ENCODE measurements around the gene TXNRD2.

The TXNRD2 gene

DNA sequence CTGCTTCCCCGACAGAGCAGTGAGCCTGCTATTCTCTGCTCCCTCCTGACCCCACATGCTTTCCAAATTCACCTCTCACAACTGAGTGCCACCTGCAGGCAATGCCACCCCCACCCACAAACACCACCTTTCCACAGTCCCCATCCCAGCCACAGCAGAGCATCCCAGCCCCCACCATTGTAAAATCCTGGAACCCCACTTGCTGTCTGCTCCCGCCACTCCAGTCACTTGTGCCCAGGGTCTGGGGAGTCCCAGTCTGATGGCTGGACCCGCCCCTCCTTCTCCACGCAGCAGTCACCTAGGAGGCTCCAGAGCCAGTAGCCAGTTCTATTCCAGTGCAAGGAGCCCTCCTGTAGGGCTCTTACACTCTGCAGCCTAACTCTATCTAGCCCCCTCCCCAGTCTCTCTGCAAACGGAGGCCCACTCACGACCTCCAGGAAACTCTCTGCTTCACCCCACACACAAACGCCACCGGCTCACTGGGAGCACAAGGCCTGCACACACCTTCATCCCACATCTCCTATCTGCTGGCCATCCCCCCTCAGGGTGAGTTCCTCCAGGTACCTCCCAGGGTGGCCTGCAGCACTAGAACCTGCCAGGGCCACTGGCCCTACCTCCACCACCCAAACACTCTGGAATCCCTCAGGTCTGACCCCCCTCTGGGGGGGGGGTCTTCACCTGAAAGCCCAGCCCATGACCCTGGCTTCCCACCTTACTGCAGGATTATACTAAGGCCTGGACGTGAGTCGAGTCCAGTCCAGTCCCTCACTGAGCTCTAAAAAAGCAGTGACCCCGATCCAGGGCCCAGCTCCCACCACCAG is 88.3 kb downstream of the TXNRD2 start:
- H4K20me1 ChIP-seq (ENCODE audit: insufficient read depth, low read length): peaks cover 14% of the 10 kb centered on the region
- no peak overlapping the region for H2AFZ ChIP-seq (ENCODE audit: low read depth, low read length)
- H3K9me3 ChIP-seq (ENCODE audit: insufficient read depth, low read length): no peaks in the 10 kb centered on the region
- H3K79me2 ChIP-seq (ENCODE audit: low read length): peaks cover 72% of the 10 kb centered on the region
- H3K27me3 ChIP-seq (ENCODE audit: low read depth, low read length): no peaks in the 10 kb centered on the region
- H3K27ac ChIP-seq (ENCODE audit: low read length): no peak overlapping the region
- peak overlapping the region; percentile 85 for H3K4me2 ChIP-seq (ENCODE audit: low read length)
- TF ChIP-seq, protein P1, sequence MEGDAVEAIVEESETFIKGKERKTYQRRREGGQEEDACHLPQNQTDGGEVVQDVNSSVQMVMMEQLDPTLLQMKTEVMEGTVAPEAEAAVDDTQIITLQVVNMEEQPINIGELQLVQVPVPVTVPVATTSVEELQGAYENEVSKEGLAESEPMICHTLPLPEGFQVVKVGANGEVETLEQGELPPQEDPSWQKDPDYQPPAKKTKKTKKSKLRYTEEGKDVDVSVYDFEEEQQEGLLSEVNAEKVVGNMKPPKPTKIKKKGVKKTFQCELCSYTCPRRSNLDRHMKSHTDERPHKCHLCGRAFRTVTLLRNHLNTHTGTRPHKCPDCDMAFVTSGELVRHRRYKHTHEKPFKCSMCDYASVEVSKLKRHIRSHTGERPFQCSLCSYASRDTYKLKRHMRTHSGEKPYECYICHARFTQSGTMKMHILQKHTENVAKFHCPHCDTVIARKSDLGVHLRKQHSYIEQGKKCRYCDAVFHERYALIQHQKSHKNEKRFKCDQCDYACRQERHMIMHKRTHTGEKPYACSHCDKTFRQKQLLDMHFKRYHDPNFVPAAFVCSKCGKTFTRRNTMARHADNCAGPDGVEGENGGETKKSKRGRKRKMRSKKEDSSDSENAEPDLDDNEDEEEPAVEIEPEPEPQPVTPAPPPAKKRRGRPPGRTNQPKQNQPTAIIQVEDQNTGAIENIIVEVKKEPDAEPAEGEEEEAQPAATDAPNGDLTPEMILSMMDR (IDR thresholded peaks at IDR 0.05; ENCODE audit: low read depth, low read length): no peak
- TF ChIP-seq EZH2phosphoT487 (IDR thresholded peaks at IDR 0.05; ENCODE audit: low read depth): no peak
- H3K4me3 ChIP-seq (ENCODE audit: low read length): peak overlapping the region; percentile 89
- peaks cover 33% of the 10 kb centered on the region for H3K36me3 ChIP-seq (replicated peaks; ENCODE audit: low read depth, low read length)
- H3K9ac ChIP-seq (ENCODE audit: low read length): peak overlapping the region; percentile 92
- H3K4me1 ChIP-seq (ENCODE audit: low read length): peaks cover 18% of the 10 kb centered on the region

DNA sequence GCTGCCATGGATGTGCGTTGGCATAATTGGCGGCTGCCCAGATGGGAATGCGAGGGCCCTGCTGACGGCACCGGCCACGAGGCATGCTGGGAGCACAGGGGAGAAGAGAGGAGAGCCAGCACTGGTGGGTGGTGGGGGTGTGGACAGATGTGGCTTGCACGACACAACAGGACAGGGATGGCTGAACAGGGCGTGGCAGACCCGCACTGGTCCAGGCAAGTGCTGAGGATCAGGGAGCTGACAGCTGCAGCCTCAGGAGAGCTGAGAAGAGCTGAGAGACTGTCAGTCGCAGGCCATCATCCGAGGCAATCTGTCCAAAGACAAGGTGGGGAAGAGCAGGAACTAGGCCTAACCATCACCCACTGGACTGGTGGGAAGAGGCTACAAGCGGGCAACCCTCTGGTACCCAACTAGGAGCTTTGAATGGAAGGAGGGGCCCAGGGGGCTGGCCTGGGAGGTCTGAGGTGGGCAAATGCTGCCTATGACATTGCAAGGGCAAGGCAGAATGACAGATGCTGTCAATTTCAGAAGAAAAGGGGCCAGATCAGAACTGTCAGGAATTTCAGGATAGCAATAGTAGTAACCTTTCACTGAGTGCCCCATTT is 89.3 kb downstream of the TXNRD2 start:
- H3K4me3 ChIP-seq (ENCODE audit: low read length): no peak overlapping the region
- no peak overlapping the region for H3K4me2 ChIP-seq (ENCODE audit: low read length)
- no peak overlapping the region for H3K27ac ChIP-seq (ENCODE audit: low read length)
- no peak overlapping the region for H3K9ac ChIP-seq (ENCODE audit: low read length)
- peaks cover 14% of the 10 kb centered on the region for H4K20me1 ChIP-seq (ENCODE audit: insufficient read depth, low read length)
- peaks cover 34% of the 10 kb centered on the region for H3K36me3 ChIP-seq (replicated peaks; ENCODE audit: low read depth, low read length)
- peaks cover 67% of the 10 kb centered on the region for H3K79me2 ChIP-seq (ENCODE audit: low read length)
- no peak for TF ChIP-seq EZH2phosphoT487 (IDR thresholded peaks at IDR 0.05; ENCODE audit: low read depth)
- peaks cover 17% of the 10 kb centered on the region for H3K4me1 ChIP-seq (ENCODE audit: low read length)
- no peak overlapping the region for H2AFZ ChIP-seq (ENCODE audit: low read depth, low read length)
- H3K27me3 ChIP-seq (ENCODE audit: low read depth, low read length): no peaks in the 10 kb centered on the region
- no peaks in the 10 kb centered on the region for H3K9me3 ChIP-seq (ENCODE audit: insufficient read depth, low read length)

DNA sequence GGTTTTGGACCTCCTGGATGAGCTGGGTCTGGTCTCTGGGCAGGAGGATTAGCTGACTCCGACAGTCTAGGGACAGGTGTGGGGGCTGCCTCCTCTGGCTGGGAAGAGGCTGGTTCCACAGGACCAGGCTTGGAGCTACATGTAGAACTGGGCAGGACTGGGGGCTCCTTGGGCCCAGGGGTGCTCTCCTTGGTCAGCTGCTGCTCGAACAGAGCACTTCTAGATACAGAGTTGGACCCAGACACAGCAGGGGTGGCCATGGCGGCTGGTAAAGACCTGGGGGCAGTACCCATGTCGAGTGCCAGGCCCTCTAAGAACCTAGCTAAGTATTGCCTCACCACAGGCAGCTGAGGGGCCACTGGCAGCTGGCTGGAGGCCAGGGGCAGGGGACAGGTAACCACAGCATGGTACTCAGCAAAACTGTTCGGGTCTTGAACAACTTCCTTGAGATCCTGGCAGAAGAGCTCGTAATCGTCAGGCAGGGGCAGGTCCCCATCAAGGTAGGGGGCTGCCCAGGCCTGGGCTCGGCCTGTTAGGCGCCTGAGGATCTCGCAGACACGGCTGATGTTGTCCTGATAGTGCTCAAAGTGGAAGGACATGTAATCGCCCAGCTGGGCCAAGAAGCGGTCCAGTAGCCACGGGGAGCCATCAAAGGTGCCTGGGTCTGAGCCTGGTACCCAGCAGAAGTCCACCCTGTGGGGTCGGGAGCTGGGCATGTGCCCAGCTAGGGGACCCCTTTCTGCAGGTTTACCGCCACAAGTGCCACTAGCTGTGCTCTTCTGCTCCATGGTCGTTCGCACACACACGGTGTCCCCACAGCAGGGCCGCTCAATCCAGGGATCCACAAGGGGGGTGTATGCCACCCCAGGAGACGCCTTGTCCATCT is 90.1 kb downstream of the TXNRD2 start:
- Histone ChIP-seq H2AFZ (ENCODE audit: low read depth, low read length) (no peak overlapping the region), H3K4me2 (ENCODE audit: low read length) (no peak overlapping the region), H4K20me1 (ENCODE audit: insufficient read depth, low read length) (peaks cover 14% of the 10 kb centered on the region), H3K27ac (ENCODE audit: low read length) (no peak overlapping the region), H3K4me3 (ENCODE audit: low read length) (no peak overlapping the region), H3K79me2 (ENCODE audit: low read length) (peaks cover 63% of the 10 kb centered on the region), H3K36me3 (replicated peaks; ENCODE audit: low read depth, low read length) (peaks cover 31% of the 10 kb centered on the region), H3K9ac (ENCODE audit: low read length) (no peak overlapping the region), H3K27me3 (ENCODE audit: low read depth, low read length) (no peaks in the 10 kb centered on the region), H3K9me3 (ENCODE audit: insufficient read depth, low read length) (no peaks in the 10 kb centered on the region), H3K4me1 (ENCODE audit: low read length) (peaks cover 17% of the 10 kb centered on the region)
- TF ChIP-seq, protein P1 (IDR thresholded peaks at IDR 0.05; ENCODE audit: low read depth, low read length): no peak
- TF ChIP-seq EZH2phosphoT487 (IDR thresholded peaks at IDR 0.05; ENCODE audit: low read depth): no peak

DNA sequence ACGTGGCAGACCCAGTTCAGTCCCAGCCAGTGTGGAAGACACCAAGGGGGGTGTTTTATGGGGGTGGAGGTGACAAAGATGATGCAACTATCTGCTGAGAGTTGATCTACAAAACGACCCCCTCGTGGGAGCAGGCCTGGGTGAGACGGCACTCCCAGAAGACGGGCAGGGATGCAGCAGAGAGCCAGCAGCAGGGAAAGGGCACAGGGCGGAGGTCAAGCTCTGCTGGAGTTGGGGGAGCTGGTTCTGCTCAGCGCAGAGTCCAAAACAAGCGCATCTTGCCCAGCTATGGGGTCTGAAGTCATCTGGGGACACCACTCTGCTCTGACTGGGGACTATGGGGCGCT is 90.9 kb downstream of the TXNRD2 start:
- Histone ChIP-seq H3K27me3 (ENCODE audit: low read depth, low read length) (no peaks in the 10 kb centered on the region), H3K9me3 (ENCODE audit: insufficient read depth, low read length) (no peaks in the 10 kb centered on the region), H4K20me1 (ENCODE audit: insufficient read depth, low read length) (peaks cover 16% of the 10 kb centered on the region), H3K4me2 (ENCODE audit: low read length) (no peak overlapping the region), H3K27ac (ENCODE audit: low read length) (no peak overlapping the region), H3K79me2 (ENCODE audit: low read length) (peaks cover 56% of the 10 kb centered on the region), H3K36me3 (replicated peaks; ENCODE audit: low read depth, low read length) (peaks cover 31% of the 10 kb centered on the region), H3K4me3 (ENCODE audit: low read length) (no peak overlapping the region), H2AFZ (ENCODE audit: low read depth, low read length) (no peak overlapping the region), H3K9ac (ENCODE audit: low read length) (no peak overlapping the region), H3K4me1 (ENCODE audit: low read length) (peaks cover 11% of the 10 kb centered on the region)
- TF ChIP-seq, protein P1 (IDR thresholded peaks at IDR 0.05; ENCODE audit: low read depth, low read length): no peak
- no peak for TF ChIP-seq EZH2phosphoT487 (IDR thresholded peaks at IDR 0.05; ENCODE audit: low read depth)
